Adrenal gland (tissue), 12 donors: ENCODE results near the gene BRSK2. TPM values are rescaled to one million over a fixed set of nuclear protein-coding genes. Genes with fewer than 3 reads are reported as not detected.
A peak's percentile ranks its signal among the peaks of the same experiment; 100 is the strongest.

ENCODE experiments used
- DNase-seq, 7 donors: peaks; one replicate each; pipeline ENCODE4 v3.0.0-alpha.2; 2019 to 2020
- H3K27ac ChIP-seq, 5 donors: fragments of 200-600 bp; sonication (generic) in 4 of 5; 1 replicate in 3 of 5; 2 replicates in 2 of 5; pipeline versions ENCODE4 v1.5.1 to v1.8.0; 2016 to 2020; ENCODE audit warnings: mild to moderate bottlenecking in 1 of 5
- H3K27me3 ChIP-seq: fragments of 200-600 bp; 2 replicates; pipeline ENCODE4 v1.8.0; 2021
- H3K36me3 ChIP-seq, 2 donors: fragments of 200-600 bp; replicated peaks in 1 of 2; 1 replicate in 1 of 2; 2 replicates in 1 of 2; pipeline versions ENCODE4 v1.5.1 to v1.8.0; 2018 to 2022
- H3K4me1 ChIP-seq, 2 donors: fragments of 200-600 bp; replicated peaks in 1 of 2; 1 replicate in 1 of 2; 2 replicates in 1 of 2; pipeline versions ENCODE4 v1.5.1 to v1.8.0; 2018 to 2021
- H3K4me3 ChIP-seq, 4 donors: fragments of 200-600 bp; sonication (generic) in 3 of 4; one replicate each; pipeline ENCODE4 v1.5.1; 2016 to 2018
- H3K9me3 ChIP-seq, 3 donors: fragments of 200-600 bp; sonication (generic) in 1 of 3; replicated peaks in 1 of 3; 1 replicate in 2 of 3; 2 replicates in 1 of 3; pipeline versions ENCODE4 v1.5.1 to v1.8.0; 2016 to 2021
- POLR2A ChIP-seq, 2 donors: fragments of 450-650 bp; IDR thresholded peaks; one replicate each; pipeline ENCODE4 v1.6.1; 2017; ENCODE audit warnings: antibody characterized with exemption in 2 of 2, mild to moderate bottlenecking in 2 of 2, moderate library complexity in 1 of 2
- WGBS, 4 donors: extraction: QIAGEN DNeasy Blood & Tissue Kit in 2 of 4; methylation state at CpG; one replicate each; pipeline versions ENCODE4 v1.1.5 to v1.1.7; 2013 to 2017; 5-methylcytosine and 5-hydroxymethylcytosine counted together
- intact Hi-C, 2 donors: fragments of 100-400 bp; cut with DNase I; formaldehyde crosslinking; loops; one replicate each; pipeline versions ENCODE4 v1.14.1 to v1.15.0; 2022 to 2023
- polyA plus RNA-seq, 3 donors: library from polyadenylated mRNA; stranded (reverse); fragments of 200-250 nt in 2 of 3; fragments of 350-450 nt in 1 of 3; fragmentation: Illumina TruSeq in 1 of 3; extraction: RNeasy Lipid Tissue Mini Kit (QIAGEN cat#74804) in 1 of 3; gene quantifications; one replicate each; pipeline ENCODE4 v1.2.3, GENCODE V29; 2013 to 2014
- total RNA-seq, 9 donors: library from RNA; depleted of rRNA in 4 of 9; stranded (reverse); fragments of >200 nt in 4 of 9; fragments of 120-200 nt in 1 of 9; fragmentation: NEBNext Ultra II Directional in 1 of 9; extraction: Animal tissue kit (Norgen Biotek cat#: 25700) in 1 of 9; gene quantifications; one replicate each; pipeline versions ENCODE4 v1.1.0 to v1.2.4, GENCODE V29; 2013 to 2023
- TF ChIP-seq, protein P1 (sequence below), 6 experiments: fragments of 450-650 bp in 4 of 6; fragments of 200-600 bp in 2 of 6; sonication (generic) in 1 of 6; IDR thresholded peaks; 1 replicate in 5 of 6; 2 replicates in 1 of 6; pipeline versions ENCODE4 v1.5.1 to v1.8.0; 2016 to 2021; ENCODE audit warnings: antibody characterized with exemption in 6 of 6, mild to moderate bottlenecking in 2 of 6, moderate library complexity in 1 of 6
- donor health status: healthy with polysubstance abuse.
- donor health status: Bipolar disorder and iron deficiency.
- donor health status: DM: yes; HTN: yes; CAD: no.
- donor health status: DM: no; HTN: no; CAD: no.
- donor health status: DM: no; HTN: no; CAD: no.
- donor health status: DM: yes; HTN: yes; CAD: no.

The BRSK2 gene
- total and polyA plus RNA-seq, 12 donors, result 0.18 to 24.5 (median 1.4) TPM; not detected in 1

DNA sequence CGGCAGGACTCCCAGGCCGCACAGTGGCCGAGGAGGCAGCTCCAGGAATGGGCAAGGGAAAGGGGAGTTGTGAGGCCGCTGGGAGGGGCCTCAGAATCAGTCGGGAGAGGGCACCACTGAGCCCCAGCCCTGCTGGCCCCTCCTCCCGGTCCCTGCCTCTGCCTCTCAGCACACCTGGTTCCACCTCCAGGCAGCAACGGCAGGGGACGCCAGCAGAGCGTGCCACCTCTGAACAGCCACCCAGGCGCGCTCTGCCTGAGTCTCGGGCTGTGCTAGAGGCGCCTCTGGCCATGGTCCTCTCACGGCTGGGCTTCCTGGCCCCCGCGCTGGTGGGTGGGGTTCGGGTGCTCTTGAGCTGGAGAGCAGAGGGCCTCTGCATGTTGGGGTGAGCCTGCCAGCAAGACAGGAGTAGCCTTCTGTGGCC, 63.9 kb downstream of the BRSK2 start:
- Histone ChIP-seq H3K4me3 (no peak overlapping the region), H3K27me3 (peaks cover 3% of the 10 kb centered on the region), H3K9me3 (no peaks in the 10 kb centered on the region), H3K27ac (no peak overlapping the region), H3K36me3 (no peaks in the 10 kb centered on the region), H3K4me1 (peaks cover 0 to 14% of the 10 kb centered on the region in 2 donors)
- DNase-seq, result no peak
- intact Hi-C loops, result no loop called here
- WGBS, 4 donors, result 31 to 50% (median 34%) methylated on average over 2 to 17 of the region's 17 CpGs
- TF ChIP-seq, protein P1, sequence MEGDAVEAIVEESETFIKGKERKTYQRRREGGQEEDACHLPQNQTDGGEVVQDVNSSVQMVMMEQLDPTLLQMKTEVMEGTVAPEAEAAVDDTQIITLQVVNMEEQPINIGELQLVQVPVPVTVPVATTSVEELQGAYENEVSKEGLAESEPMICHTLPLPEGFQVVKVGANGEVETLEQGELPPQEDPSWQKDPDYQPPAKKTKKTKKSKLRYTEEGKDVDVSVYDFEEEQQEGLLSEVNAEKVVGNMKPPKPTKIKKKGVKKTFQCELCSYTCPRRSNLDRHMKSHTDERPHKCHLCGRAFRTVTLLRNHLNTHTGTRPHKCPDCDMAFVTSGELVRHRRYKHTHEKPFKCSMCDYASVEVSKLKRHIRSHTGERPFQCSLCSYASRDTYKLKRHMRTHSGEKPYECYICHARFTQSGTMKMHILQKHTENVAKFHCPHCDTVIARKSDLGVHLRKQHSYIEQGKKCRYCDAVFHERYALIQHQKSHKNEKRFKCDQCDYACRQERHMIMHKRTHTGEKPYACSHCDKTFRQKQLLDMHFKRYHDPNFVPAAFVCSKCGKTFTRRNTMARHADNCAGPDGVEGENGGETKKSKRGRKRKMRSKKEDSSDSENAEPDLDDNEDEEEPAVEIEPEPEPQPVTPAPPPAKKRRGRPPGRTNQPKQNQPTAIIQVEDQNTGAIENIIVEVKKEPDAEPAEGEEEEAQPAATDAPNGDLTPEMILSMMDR (IDR thresholded peaks at IDR 0.05), result peak in 3 of 6 experiments; percentile 17 to 27 (median 20)
- TF ChIP-seq POLR2A (IDR thresholded peaks at IDR 0.05), result no peak

DNA sequence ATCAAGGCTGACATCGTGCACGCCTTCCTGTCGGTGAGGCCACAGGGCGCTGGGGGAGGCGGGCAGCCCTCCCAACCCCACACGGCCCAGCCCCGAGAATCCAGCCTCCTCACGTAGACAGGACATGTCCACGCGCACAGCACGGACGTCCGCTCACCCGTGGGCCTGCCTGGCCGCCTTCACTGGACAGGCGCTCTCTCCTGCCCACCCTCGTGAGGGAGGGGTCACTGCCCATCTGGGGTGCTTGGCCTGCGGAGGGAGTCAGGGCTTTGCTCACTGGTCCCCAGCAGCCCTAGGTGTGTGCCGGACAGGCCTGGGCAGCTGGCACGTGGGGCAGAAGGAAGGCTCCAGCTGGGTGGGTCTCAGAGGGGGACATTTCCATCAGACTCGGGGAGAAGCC, 64.8 kb downstream of the BRSK2 start:
- no peak overlapping the region for H3K27ac ChIP-seq
- no peak for TF ChIP-seq POLR2A (IDR thresholded peaks at IDR 0.05)
- TF ChIP-seq, protein P1 (IDR thresholded peaks at IDR 0.05), result no peak
- no peak overlapping the region for H3K4me3 ChIP-seq
- no peaks in the 10 kb centered on the region for H3K9me3 ChIP-seq
- intact Hi-C loops, result no loop called here
- 78 to 89% (median 80%) methylated on average over 8 to 21 of the region's 21 CpGs for WGBS, 4 donors
- H3K36me3 ChIP-seq, result no peaks in the 10 kb centered on the region
- no peaks in the 10 kb centered on the region for H3K27me3 ChIP-seq
- peaks cover 0 to 16% of the 10 kb centered on the region in 2 donors for H3K4me1 ChIP-seq
- no peak for DNase-seq

- H3K9me3 ChIP-seq, result no peaks in the 10 kb centered on the region
- H3K27ac ChIP-seq, result no peak overlapping the region
- H3K4me3 ChIP-seq, result no peak overlapping the region
- TF ChIP-seq POLR2A (IDR thresholded peaks at IDR 0.05), result no peak
- TF ChIP-seq, protein P1 (IDR thresholded peaks at IDR 0.05), result no peak
- H3K36me3 ChIP-seq, result no peaks in the 10 kb centered on the region
- H3K27me3 ChIP-seq, result no peaks in the 10 kb centered on the region
- peaks cover 0 to 16% of the 10 kb centered on the region in 2 donors for H3K4me1 ChIP-seq
- 75 to 87% (median 79%) methylated on average over 14 to 24 of the region's 24 CpGs for WGBS, 4 donors
- DNase-seq, result no peak
- intact Hi-C loops, result no loop called here
These were observed 65.5 kb downstream of the BRSK2 start for GRCh38 chr11:1455032-1455762.

- WGBS, 4 donors, result 76 to 83% (median 79%) methylated on average over 1 to 5 of the region's 5 CpGs
- no peak for DNase-seq
- TF ChIP-seq, protein P1 (IDR thresholded peaks at IDR 0.05), result no peak
- Histone ChIP-seq H3K27ac (no peak overlapping the region), H3K4me1 (peaks cover 0 to 16% of the 10 kb centered on the region in 2 donors), H3K4me3 (no peak overlapping the region), H3K36me3 (no peaks in the 10 kb centered on the region), H3K9me3 (no peaks in the 10 kb centered on the region), H3K27me3 (no peaks in the 10 kb centered on the region)
- intact Hi-C loops, result no loop called here
These were observed 66.0 kb downstream of the BRSK2 start for GRCh38 chr11:1455763-1456060.
